ENCODE measurements around the gene TKT. TPM values are rescaled to one million over a fixed set of nuclear protein-coding genes. Genes with fewer than 3 reads are reported as not detected.

The TKT gene
- total and polyA plus RNA-seq, 2 of the 13 experiments (the other 11 are each of a cell fraction or from before 2014, with no cell fraction given), result 150 to 238 TPM

- TF ChIP-seq ZNF460 (CRISPR knock-in tag; IDR thresholded peaks at IDR 0.05; ENCODE audit: borderline replicate concordance) (no peak), MIER3 (CRISPR knock-in tag; IDR thresholded peaks at IDR 0.05; ENCODE audit: borderline replicate concordance) (no peak), KDM2A (CRISPR knock-in tag; IDR thresholded peaks at IDR 0.05; ENCODE audit: borderline replicate concordance, low read depth) (peak; percentile 70), ZEB1 (IDR thresholded peaks at IDR 0.05; ENCODE audit: insufficient replicate concordance, low read depth) (no peak), ZNF883 (CRISPR knock-in tag; IDR thresholded peaks at IDR 0.05; ENCODE audit: not compliant biosample characterization) (no peak), ZNF841 (CRISPR knock-in tag; IDR thresholded peaks at IDR 0.05; ENCODE audit: borderline replicate concordance) (no peak), TBX2 (CRISPR knock-in tag; IDR thresholded peaks at IDR 0.05; ENCODE audit: borderline replicate concordance) (peak; percentile 32; the same call in 1 of the 2 replicates), GATAD2A (CRISPR knock-in tag; IDR thresholded peaks at IDR 0.05) (peak; percentile 93), NFE2L1 (CRISPR knock-in tag; IDR thresholded peaks at IDR 0.05; ENCODE audit: borderline replicate concordance) (peak; percentile 99), ZNF891 (CRISPR knock-in tag; IDR thresholded peaks at IDR 0.05) (peak; percentile 62; the same call in 1 of the 2 replicates), ZNF329 (CRISPR knock-in tag; IDR thresholded peaks at IDR 0.05; ENCODE audit: low read depth) (no peak), ZSCAN9 (CRISPR knock-in tag; IDR thresholded peaks at IDR 0.05; ENCODE audit: borderline replicate concordance) (no peak), GTF3A (CRISPR knock-in tag; conservative IDR thresholded peaks at IDR 0.05) (no peak), ZNF572 (CRISPR knock-in tag; IDR thresholded peaks at IDR 0.05) (no peak), RBM22 (optimal IDR thresholded peaks at IDR 0.05; ENCODE audit: low read length) (no peak), ZNF17 (CRISPR knock-in tag; IDR thresholded peaks at IDR 0.05) (no peak), ZNF562 (CRISPR knock-in tag; IDR thresholded peaks at IDR 0.05; ENCODE audit: borderline replicate concordance) (no peak), JUNB (CRISPR knock-in tag; IDR thresholded peaks at IDR 0.05; ENCODE audit: borderline replicate concordance) (no peak)
- TF ChIP-seq, protein P1, sequence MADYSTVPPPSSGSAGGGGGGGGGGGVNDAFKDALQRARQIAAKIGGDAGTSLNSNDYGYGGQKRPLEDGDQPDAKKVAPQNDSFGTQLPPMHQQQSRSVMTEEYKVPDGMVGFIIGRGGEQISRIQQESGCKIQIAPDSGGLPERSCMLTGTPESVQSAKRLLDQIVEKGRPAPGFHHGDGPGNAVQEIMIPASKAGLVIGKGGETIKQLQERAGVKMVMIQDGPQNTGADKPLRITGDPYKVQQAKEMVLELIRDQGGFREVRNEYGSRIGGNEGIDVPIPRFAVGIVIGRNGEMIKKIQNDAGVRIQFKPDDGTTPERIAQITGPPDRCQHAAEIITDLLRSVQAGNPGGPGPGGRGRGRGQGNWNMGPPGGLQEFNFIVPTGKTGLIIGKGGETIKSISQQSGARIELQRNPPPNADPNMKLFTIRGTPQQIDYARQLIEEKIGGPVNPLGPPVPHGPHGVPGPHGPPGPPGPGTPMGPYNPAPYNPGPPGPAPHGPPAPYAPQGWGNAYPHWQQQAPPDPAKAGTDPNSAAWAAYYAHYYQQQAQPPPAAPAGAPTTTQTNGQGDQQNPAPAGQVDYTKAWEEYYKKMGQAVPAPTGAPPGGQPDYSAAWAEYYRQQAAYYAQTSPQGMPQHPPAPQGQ (CRISPR knock-in tag; IDR thresholded peaks at IDR 0.05; ENCODE audit: borderline replicate concordance), result no peak
- TF ChIP-seq, protein P2, sequence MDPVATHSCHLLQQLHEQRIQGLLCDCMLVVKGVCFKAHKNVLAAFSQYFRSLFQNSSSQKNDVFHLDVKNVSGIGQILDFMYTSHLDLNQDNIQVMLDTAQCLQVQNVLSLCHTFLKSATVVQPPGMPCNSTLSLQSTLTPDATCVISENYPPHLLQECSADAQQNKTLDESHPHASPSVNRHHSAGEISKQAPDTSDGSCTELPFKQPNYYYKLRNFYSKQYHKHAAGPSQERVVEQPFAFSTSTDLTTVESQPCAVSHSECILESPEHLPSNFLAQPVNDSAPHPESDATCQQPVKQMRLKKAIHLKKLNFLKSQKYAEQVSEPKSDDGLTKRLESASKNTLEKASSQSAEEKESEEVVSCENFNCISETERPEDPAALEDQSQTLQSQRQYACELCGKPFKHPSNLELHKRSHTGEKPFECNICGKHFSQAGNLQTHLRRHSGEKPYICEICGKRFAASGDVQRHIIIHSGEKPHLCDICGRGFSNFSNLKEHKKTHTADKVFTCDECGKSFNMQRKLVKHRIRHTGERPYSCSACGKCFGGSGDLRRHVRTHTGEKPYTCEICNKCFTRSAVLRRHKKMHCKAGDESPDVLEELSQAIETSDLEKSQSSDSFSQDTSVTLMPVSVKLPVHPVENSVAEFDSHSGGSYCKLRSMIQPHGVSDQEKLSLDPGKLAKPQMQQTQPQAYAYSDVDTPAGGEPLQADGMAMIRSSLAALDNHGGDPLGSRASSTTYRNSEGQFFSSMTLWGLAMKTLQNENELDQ (CRISPR knock-in tag; IDR thresholded peaks at IDR 0.05; ENCODE audit: borderline replicate concordance), result no peak
- TF ChIP-seq, protein P3, sequence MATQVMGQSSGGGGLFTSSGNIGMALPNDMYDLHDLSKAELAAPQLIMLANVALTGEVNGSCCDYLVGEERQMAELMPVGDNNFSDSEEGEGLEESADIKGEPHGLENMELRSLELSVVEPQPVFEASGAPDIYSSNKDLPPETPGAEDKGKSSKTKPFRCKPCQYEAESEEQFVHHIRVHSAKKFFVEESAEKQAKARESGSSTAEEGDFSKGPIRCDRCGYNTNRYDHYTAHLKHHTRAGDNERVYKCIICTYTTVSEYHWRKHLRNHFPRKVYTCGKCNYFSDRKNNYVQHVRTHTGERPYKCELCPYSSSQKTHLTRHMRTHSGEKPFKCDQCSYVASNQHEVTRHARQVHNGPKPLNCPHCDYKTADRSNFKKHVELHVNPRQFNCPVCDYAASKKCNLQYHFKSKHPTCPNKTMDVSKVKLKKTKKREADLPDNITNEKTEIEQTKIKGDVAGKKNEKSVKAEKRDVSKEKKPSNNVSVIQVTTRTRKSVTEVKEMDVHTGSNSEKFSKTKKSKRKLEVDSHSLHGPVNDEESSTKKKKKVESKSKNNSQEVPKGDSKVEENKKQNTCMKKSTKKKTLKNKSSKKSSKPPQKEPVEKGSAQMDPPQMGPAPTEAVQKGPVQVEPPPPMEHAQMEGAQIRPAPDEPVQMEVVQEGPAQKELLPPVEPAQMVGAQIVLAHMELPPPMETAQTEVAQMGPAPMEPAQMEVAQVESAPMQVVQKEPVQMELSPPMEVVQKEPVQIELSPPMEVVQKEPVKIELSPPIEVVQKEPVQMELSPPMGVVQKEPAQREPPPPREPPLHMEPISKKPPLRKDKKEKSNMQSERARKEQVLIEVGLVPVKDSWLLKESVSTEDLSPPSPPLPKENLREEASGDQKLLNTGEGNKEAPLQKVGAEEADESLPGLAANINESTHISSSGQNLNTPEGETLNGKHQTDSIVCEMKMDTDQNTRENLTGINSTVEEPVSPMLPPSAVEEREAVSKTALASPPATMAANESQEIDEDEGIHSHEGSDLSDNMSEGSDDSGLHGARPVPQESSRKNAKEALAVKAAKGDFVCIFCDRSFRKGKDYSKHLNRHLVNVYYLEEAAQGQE (IDR thresholded peaks at IDR 0.05; ENCODE audit: borderline replicate concordance in 1 of 2, low read depth in 1 of 2, low read length in 2 of 2), result no peak
Measured at GRCh38 chr3:53269888-53270880, 14.4 kb upstream of the TKT start (continued).
